ENCODE data around the gene ABCA7. TPM values are rescaled to one million over a fixed set of nuclear protein-coding genes. Genes with fewer than 3 reads are reported as not detected.

Gene ABCA7
- total RNA-seq, 1 experiment from 2014 or later: 2.3 TPM

GRCh38 chr19:1062387-1063029 lies 22.6 kb downstream of the ABCA7 start:
- in situ Hi-C loops (cut with HindIII; ENCODE audit: low pct_unique_long_range_greater_than_20kb, low sequenced_read_pairs): no loop called here
- no peak for DNase-seq (ENCODE audit: low read depth, low spot score)

GRCh38 chr19:1063030-1063908 lies 23.4 kb downstream of the ABCA7 start:
- DNase-seq (ENCODE audit: low read depth, low spot score): peak; percentile 24
- in situ Hi-C loops (cut with HindIII; ENCODE audit: low pct_unique_long_range_greater_than_20kb, low sequenced_read_pairs): no loop called here

GRCh38 chr19:1063909-1064660 lies 24.2 kb downstream of the ABCA7 start:
- no peak for DNase-seq (ENCODE audit: low read depth, low spot score)
- in situ Hi-C loops (cut with HindIII; ENCODE audit: low pct_unique_long_range_greater_than_20kb, low sequenced_read_pairs): no loop called here

- no peak for DNase-seq (ENCODE audit: low read depth, low spot score)
- in situ Hi-C loops (cut with HindIII; ENCODE audit: low pct_unique_long_range_greater_than_20kb, low sequenced_read_pairs): no loop called here
These were observed 25.0 kb downstream of the ABCA7 start for GRCh38 chr19:1064661-1065605.

GRCh38 chr19:1065606-1066109 lies 25.8 kb downstream of the ABCA7 start:
- no peak for DNase-seq (ENCODE audit: low read depth, low spot score)
- in situ Hi-C loops (cut with HindIII; ENCODE audit: low pct_unique_long_range_greater_than_20kb, low sequenced_read_pairs): no loop called here

- no peak for DNase-seq (ENCODE audit: low read depth, low spot score)
- in situ Hi-C loops (cut with HindIII; ENCODE audit: low pct_unique_long_range_greater_than_20kb, low sequenced_read_pairs): no loop called here
These were observed 26.4 kb downstream of the ABCA7 start for GRCh38 chr19:1066251-1066747.

GRCh38 chr19:1066748-1067340 lies 26.9 kb downstream of the ABCA7 start, which contains the start of gene ARHGAP45:
ARHGAP45 (plus strand) TSS chr19:1067167; CDS start chr19:1067406, 239 bp downstream.
- no peak for DNase-seq (ENCODE audit: low read depth, low spot score)
- in situ Hi-C loops (cut with HindIII; ENCODE audit: low pct_unique_long_range_greater_than_20kb, low sequenced_read_pairs): no loop called here

GRCh38 chr19:1067341-1067957 lies 27.5 kb downstream of the ABCA7 start:
- in situ Hi-C loops (cut with HindIII; ENCODE audit: low pct_unique_long_range_greater_than_20kb, low sequenced_read_pairs): no loop called here
- no peak for DNase-seq (ENCODE audit: low read depth, low spot score)

DNA sequence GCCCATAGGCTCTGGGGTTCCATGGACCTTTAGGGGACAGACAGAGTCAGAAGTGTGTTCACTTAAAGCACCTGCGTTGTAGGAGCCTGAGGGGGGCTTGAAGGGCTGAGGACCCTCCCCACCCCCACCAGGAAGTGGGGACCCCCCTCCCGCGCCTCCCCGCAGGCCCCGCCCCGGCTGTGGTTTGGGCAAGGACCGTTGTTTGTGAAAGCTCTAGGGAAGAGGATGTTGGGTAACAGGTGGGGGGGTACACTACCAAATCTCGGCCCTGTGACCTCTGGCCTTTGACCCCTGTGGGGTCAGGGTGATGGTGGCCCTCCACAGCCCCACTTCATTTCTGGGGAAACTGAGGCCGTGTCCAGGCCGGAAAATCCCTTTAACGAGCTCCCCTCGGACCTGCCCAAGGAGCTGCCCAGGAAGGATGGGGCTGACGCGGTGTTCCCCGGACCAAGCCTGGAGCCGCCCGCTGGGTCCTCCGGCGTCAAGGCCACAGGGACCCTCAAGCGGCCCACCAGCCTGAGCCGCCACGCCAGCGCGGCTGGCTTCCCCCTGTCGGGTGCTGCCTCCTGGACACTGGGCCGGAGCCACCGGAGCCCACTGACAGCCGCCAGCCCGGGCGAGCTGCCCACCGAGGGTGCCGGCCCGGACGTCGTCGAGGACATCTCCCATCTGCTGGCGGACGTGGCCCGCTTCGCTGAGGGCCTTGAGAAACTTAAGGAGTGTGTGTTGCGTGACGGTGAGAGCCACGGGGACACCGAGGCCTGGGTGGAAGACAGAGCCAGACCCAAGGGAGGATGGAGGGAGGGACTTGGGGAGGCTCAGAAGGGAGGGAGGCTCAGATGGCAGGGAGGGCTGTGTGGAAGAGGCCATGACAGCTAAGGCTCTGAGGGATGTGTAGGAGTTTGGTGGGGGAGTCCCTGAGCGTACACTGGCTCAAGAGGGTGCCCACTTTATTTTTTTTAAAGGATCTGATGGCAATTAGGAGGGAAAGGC lies 28.4 kb downstream of the ABCA7 start:
- in situ Hi-C loops (cut with HindIII; ENCODE audit: low pct_unique_long_range_greater_than_20kb, low sequenced_read_pairs): no loop called here
- no peak for DNase-seq (ENCODE audit: low read depth, low spot score)

DNA sequence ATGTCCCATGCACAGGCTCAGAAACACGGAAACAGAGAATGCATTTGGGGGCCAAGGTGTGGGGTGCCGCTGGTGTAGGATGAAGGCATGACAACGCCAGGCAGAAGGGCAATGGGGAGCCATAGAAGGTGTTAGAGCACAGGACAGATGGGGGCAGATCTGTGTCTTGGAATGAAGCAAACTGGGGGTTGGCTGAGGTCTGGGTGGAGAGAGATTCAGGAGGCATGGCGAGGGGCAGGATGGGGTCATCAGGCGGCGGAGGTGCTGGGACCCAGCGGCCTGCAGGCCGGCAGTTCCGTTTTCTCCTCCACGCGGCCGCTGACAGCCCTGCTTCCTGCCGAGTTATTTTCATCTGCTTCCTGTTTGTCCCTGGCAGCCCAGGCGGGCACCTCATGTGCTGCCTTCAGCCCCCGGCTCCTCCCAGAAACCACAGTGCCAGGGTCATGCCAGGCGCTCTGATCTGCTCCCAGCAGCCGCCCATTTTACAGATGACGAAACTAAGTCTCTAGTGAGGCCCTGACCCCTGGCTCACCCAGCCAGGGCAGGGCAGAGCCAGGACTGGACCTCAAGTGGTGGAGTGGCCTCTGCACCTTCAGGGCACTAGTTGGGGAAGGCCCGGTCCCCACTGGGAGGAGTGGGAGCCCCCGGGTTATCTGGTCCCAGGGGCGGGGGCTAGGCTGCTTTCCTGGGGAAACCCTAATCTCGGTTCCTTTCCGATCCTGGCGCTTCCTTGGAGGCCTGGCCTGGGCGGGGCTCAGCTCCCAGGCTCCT lies 29.3 kb downstream of the ABCA7 start:
- in situ Hi-C loops (cut with HindIII; ENCODE audit: low pct_unique_long_range_greater_than_20kb, low sequenced_read_pairs): no loop called here
- no peak for DNase-seq (ENCODE audit: low read depth, low spot score)

GRCh38 chr19:1070576-1070930 lies 30.6 kb downstream of the ABCA7 start:
- in situ Hi-C loops (cut with HindIII; ENCODE audit: low pct_unique_long_range_greater_than_20kb, low sequenced_read_pairs): no loop called here

DNA sequence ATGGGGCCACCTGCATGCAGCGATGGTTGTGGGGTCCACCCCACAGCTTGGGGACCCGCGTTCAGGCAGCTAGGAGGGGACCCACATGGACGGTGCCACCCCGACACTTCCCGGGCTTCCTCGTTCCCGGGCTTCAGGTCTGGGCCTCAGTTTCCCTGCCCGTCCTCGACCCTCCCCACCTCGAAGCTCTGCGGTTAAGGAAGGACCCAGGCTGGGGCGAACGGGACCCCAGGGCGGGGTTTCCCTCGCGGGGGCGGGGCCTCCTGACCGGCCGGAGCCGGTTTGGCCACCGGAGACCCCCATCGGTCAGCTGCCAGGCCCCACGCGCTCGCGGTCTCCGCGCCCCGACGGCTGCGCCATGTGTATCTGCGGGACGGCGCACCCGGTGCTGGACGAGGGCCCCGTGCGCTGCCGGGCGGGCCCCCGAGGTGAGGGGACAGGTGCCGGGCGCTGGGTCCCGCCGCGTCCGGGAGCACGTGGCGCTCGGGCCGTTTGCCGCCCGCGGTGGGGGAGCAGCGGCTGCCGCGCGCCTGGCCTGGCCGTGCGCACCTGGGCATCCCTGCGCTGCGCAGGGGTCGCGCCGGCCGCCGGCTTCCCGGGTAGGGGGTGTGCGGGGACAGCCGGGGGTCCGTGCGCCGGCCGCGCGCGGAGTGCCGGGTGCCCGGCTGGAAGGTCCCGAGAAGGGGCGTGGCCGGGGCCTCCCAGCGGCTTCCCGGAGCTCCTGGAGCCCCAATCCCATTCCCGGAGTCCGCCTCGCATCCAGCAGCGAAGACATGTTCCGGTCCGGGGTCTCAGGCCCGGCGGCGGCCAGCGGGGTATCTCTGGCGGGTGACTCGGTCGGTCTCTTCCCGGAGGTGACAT lies 31.3 kb downstream of the ABCA7 start:
- no peak for DNase-seq (ENCODE audit: low read depth, low spot score)
- in situ Hi-C loops (cut with HindIII; ENCODE audit: low pct_unique_long_range_greater_than_20kb, low sequenced_read_pairs): no loop called here

More at GRCh38 chr19:1070576-1070930, 30.6 kb downstream of the ABCA7 start:
- DNase-seq (ENCODE audit: low read depth, low spot score): no peak

- in situ Hi-C loops (cut with HindIII; ENCODE audit: low pct_unique_long_range_greater_than_20kb, low sequenced_read_pairs): no loop called here
- no peak for DNase-seq (ENCODE audit: low read depth, low spot score)
These were observed 32.6 kb downstream of the ABCA7 start for GRCh38 chr19:1072371-1073015.

Data from SK-MEL-5 (cell line).